CD14-positive monocyte (primary cell): ENCODE results near the gene LOC128125822.

Experiments used
- DNase-seq, 3 donors: peaks; one replicate each; pipeline ENCODE4 v3.0.0-alpha.2; 2011 to 2022
- H2AFZ ChIP-seq: 2 replicates; pipeline ENCODE4 v1.6.0; 2012; ENCODE audit warnings: mild to moderate bottlenecking, low read depth, low read length, inconsistent platforms; ENCODE audit not compliant: insufficient read depth, poor library complexity, severe bottlenecking
- H3K27ac ChIP-seq, 2 donors: 1 replicate in 1 of 2; 2 replicates in 1 of 2; pipeline ENCODE4 v1.5.1; 2012 to 2013; ENCODE audit warnings: low read length in 2 of 2, control low read depth in 1 of 2, inconsistent platforms in 1 of 2, low read depth in 1 of 2, mild to moderate bottlenecking in 1 of 2
- H3K27me3 ChIP-seq, 2 donors: one replicate each; pipeline versions ENCODE4 v1.6.0 to v1.6.1; 2011 to 2013; ENCODE audit warnings: low read length in 2 of 2; ENCODE audit not compliant: control insufficient read depth in 2 of 2, insufficient read depth in 2 of 2
- H3K36me3 ChIP-seq, 2 donors: replicated peaks in 1 of 2; 1 replicate in 1 of 2; 2 replicates in 1 of 2; pipeline versions ENCODE4 v1.5.1 to v1.6.1; 2012 to 2013; ENCODE audit warnings: low read length in 2 of 2, control low read depth in 1 of 2, inconsistent platforms in 1 of 2, mild to moderate bottlenecking in 1 of 2; ENCODE audit not compliant: insufficient read depth in 2 of 2, control insufficient read depth in 1 of 2
- H3K4me1 ChIP-seq, 2 donors: 1 replicate in 1 of 2; 2 replicates in 1 of 2; pipeline versions ENCODE4 v1.5.1 to v1.6.1; 2012 to 2013; ENCODE audit warnings: low read length in 2 of 2, control low read depth in 1 of 2, inconsistent platforms in 1 of 2, mild to moderate bottlenecking in 1 of 2, moderate library complexity in 1 of 2; ENCODE audit not compliant: insufficient read depth in 2 of 2, control insufficient read depth in 1 of 2
- H3K4me2 ChIP-seq: replicated peaks from 2 replicates; pipeline ENCODE3; 2012; ENCODE audit warnings: low read length, moderate library complexity, mild to moderate bottlenecking; ENCODE audit not compliant: poor library complexity, severe bottlenecking; ENCODE audit errors: extremely low read depth
- H3K4me3 ChIP-seq, 3 experiments: fragments of 200-600 bp in 1 of 3; sonication (generic) in 1 of 3; replicated peaks in 1 of 3; 1 replicate in 2 of 3; 2 replicates in 1 of 3; pipeline ENCODE4 v1.5.1; 2011 to 2013; ENCODE audit warnings: low read length in 3 of 3, mild to moderate bottlenecking in 3 of 3, control low read depth in 2 of 3, low read depth in 2 of 3, inconsistent platforms in 1 of 3, moderate library complexity in 1 of 3
- H3K79me2 ChIP-seq: 2 replicates; pipeline ENCODE4 v1.6.0; 2012; ENCODE audit warnings: mild to moderate bottlenecking, control low read depth, inconsistent platforms, low read length, moderate library complexity; ENCODE audit not compliant: insufficient read depth
- H3K9ac ChIP-seq: 2 replicates; pipeline ENCODE4 v1.6.0; 2017; ENCODE audit warnings: low read length, mild to moderate bottlenecking; ENCODE audit not compliant: insufficient read depth, poor library complexity, severe bottlenecking
- H3K9me3 ChIP-seq, 2 donors: replicated peaks in 1 of 2; 1 replicate in 1 of 2; 2 replicates in 1 of 2; pipeline versions ENCODE4 v1.5.1 to v1.6.1; 2012 to 2013; ENCODE audit warnings: low read length in 2 of 2, control low read depth in 1 of 2; ENCODE audit not compliant: control insufficient read depth in 1 of 2, insufficient read depth in 1 of 2
- H4K20me1 ChIP-seq: 2 replicates; pipeline ENCODE4 v1.6.0; 2012; ENCODE audit warnings: mild to moderate bottlenecking, low read length, control low read depth, moderate library complexity; ENCODE audit not compliant: insufficient read depth
- H3K27ac Mint-ChIP-seq, 7 donors: one replicate each; pipeline ENCODE4 v1.8.0; 2020; ENCODE audit warnings: mild to moderate bottlenecking in 7 of 7, mixed read lengths in 7 of 7, moderate library complexity in 6 of 7, inconsistent platforms in 2 of 7
- H3K27me3 Mint-ChIP-seq, 3 donors: one replicate each; pipeline ENCODE4 v1.8.0; 2021 to 2022; ENCODE audit warnings: low read depth in 3 of 3, mild to moderate bottlenecking in 3 of 3, mixed read lengths in 3 of 3, moderate library complexity in 3 of 3, inconsistent platforms in 1 of 3
- H3K36me3 Mint-ChIP-seq, 2 donors: one replicate each; pipeline ENCODE4 v1.8.0; 2020; ENCODE audit warnings: mixed read lengths in 2 of 2, inconsistent platforms in 1 of 2, mild to moderate bottlenecking in 1 of 2
- H3K4me1 Mint-ChIP-seq: one replicate; pipeline ENCODE4 v1.8.0; 2020; ENCODE audit warnings: mild to moderate bottlenecking, mixed read lengths
- H3K4me3 Mint-ChIP-seq, 2 donors: one replicate each; pipeline ENCODE4 v1.8.0; 2020; ENCODE audit warnings: mild to moderate bottlenecking in 2 of 2, mixed read lengths in 2 of 2, moderate library complexity in 1 of 2
- H3K9me3 Mint-ChIP-seq, 7 donors: one replicate each; pipeline ENCODE4 v1.8.0; 2020 to 2022; ENCODE audit warnings: mixed read lengths in 7 of 7, mild to moderate bottlenecking in 6 of 7, moderate library complexity in 6 of 7, inconsistent platforms in 2 of 7
- CTCF ChIP-seq: fragments of 200-600 bp; IDR thresholded peaks from one replicate; pipeline ENCODE4 v1.8.0; 2022; ENCODE audit warnings: antibody characterized with exemption, mild to moderate bottlenecking
- WGBS: methylation state at CpG from one replicate; pipeline ENCODE4 v1.1.5; 2013; ENCODE audit warnings: missing lambda C conversion rate; ENCODE audit not compliant: insufficient coverage; 5-methylcytosine and 5-hydroxymethylcytosine counted together
- intact Hi-C, 2 donors: fragments of 100-400 bp; cut with micrococcal nuclease; formaldehyde crosslinking; loops; one replicate each; pipeline versions ENCODE4 v1.15.0 to v1.15.1; 2023

The LOC128125822 gene

GRCh38 chr6:63571361-63572043 is 778 bp upstream of the LOC128125822 start:
- Histone ChIP-seq H3K9me3 (no peaks in the 10 kb centered on the region), H4K20me1 (peaks cover 33% of the 10 kb centered on the region), H3K9ac (peak overlapping the region; percentile 97), H3K4me2 (peak overlapping the region; percentile 83), H3K36me3 (peaks cover 3 to 4% of the 10 kb centered on the region in 2 donors), H3K79me2 (peaks cover 41% of the 10 kb centered on the region), H3K27me3 (peaks cover 0 to 14% of the 10 kb centered on the region in 2 donors), H3K4me3 (peak overlapping the region; percentile 59 to 85 (median 74)), H3K27ac (peak overlapping the region; percentile 75 to 93), H3K4me1 (peaks cover 21 to 28% of the 10 kb centered on the region in 2 donors), H2AFZ (peak overlapping the region; percentile 70)
- TF ChIP-seq CTCF: no peak
- peaks cover 24% of the 10 kb centered on the region for H3K4me1 Mint-ChIP-seq
- peaks cover 0 to 3% (median 0%) of the 10 kb centered on the region in 7 donors for H3K9me3 Mint-ChIP-seq
- peak overlapping the region; percentile 81 to 84 for H3K4me3 Mint-ChIP-seq
- WGBS: 4% methylated on average over 10 of the region's 20 CpGs
- peaks cover 4 to 5% of the 10 kb centered on the region in 2 donors for H3K36me3 Mint-ChIP-seq
- intact Hi-C loops: loop anchor here (2.0 to 10.0 kb wide), 4 partner anchors 63 to 235 kb away; partner anchors contain the start of gene PHF3 (in 1 of the 2)
- peaks cover 0 to 8% (median 2%) of the 10 kb centered on the region in 3 donors for H3K27me3 Mint-ChIP-seq
- DNase-seq: peak; percentile 65 to 87 (median 77)
- H3K27ac Mint-ChIP-seq: peak overlapping the region; percentile 68 to 95 (median 91)

- peak overlapping the region; percentile 97 for H3K9ac ChIP-seq
- peak overlapping the region; percentile 93 for H3K4me3 Mint-ChIP-seq
- peaks cover 21 to 28% of the 10 kb centered on the region in 2 donors for H3K4me1 ChIP-seq
- peaks cover 12 to 15% of the 10 kb centered on the region in 2 donors for H3K36me3 Mint-ChIP-seq
- H3K27me3 ChIP-seq: peaks cover 0 to 14% of the 10 kb centered on the region in 2 donors
- H3K9me3 Mint-ChIP-seq: peaks cover 0 to 2% (median 0%) of the 10 kb centered on the region in 7 donors
- H3K9me3 ChIP-seq: no peaks in the 10 kb centered on the region
- peaks cover 24% of the 10 kb centered on the region for H3K4me1 Mint-ChIP-seq
- peaks cover 45% of the 10 kb centered on the region for H4K20me1 ChIP-seq
- H3K27ac ChIP-seq: peak overlapping the region; percentile 93
- no peak for DNase-seq
- intact Hi-C loops: loop anchor here (2.0 to 10.0 kb wide), 4 partner anchors 62 to 234 kb away; partner anchors contain the start of gene PHF3 (in 1 of the 2)
- under 1% methylated on average over 42 of the region's 42 CpGs for WGBS
- H3K79me2 ChIP-seq: peaks cover 52% of the 10 kb centered on the region
- H3K36me3 ChIP-seq: peaks cover 12 to 15% of the 10 kb centered on the region in 2 donors
- H3K4me2 ChIP-seq: peak overlapping the region; percentile 83
- peak overlapping the region; percentile 93 to 98 (median 94) for H3K27ac Mint-ChIP-seq
- TF ChIP-seq CTCF: no peak
- H2AFZ ChIP-seq: peak overlapping the region; percentile 19
- H3K4me3 ChIP-seq: peak overlapping the region; percentile 75 to 85 (median 85)
- peaks cover 0 to 8% (median 2%) of the 10 kb centered on the region in 3 donors for H3K27me3 Mint-ChIP-seq
These were observed 431 bp downstream of the LOC128125822 start for GRCh38 chr6:63572747-63573075.
